Choroid plexus epithelial cell (primary cell): ENCODE measurements around the gene CAMKK1.
A peak's percentile ranks its signal among the peaks of the same experiment; 100 is the strongest.

Source experiments
- DNase-seq: peaks from one replicate; pipeline ENCODE4 v3.0.0-alpha.2; 2010; ENCODE audit warnings: low read depth
- H3K4me3 ChIP-seq: 2 replicates; pipeline ENCODE4 v1.5.1; 2011; ENCODE audit warnings: low read depth, mild to moderate bottlenecking, control low read depth, low read length, moderate library complexity
- CTCF ChIP-seq: conservative IDR thresholded peaks from 2 replicates; pipeline ENCODE4 v1.5.1; 2011; ENCODE audit warnings: low read depth, mild to moderate bottlenecking, control low read depth, inconsistent platforms, low read length, moderate library complexity

CAMKK1 gene

GRCh38 chr17:3821101-3821500 lies 71.8 kb downstream of the CAMKK1 start:
- H3K4me3 ChIP-seq, result no peak overlapping the region
- TF ChIP-seq CTCF, result no peak
- no peak for DNase-seq

- peak; percentile 42 for DNase-seq
- H3K4me3 ChIP-seq, result no peak overlapping the region
- TF ChIP-seq CTCF, result no peak
Measured at GRCh38 chr17:3818786-3819185, 74.1 kb downstream of the CAMKK1 start.

- no peak overlapping the region for H3K4me3 ChIP-seq
- TF ChIP-seq CTCF, result no peak
- DNase-seq, result no peak
Measured at GRCh38 chr17:3817851-3818605, 74.8 kb downstream of the CAMKK1 start.

- DNase-seq, result no peak
- peak; percentile 38 for TF ChIP-seq CTCF
- no peak overlapping the region for H3K4me3 ChIP-seq
Measured at GRCh38 chr17:3815925-3816324, 76.9 kb downstream of the CAMKK1 start.

GRCh38 chr17:3815122-3815521 lies 77.7 kb downstream of the CAMKK1 start:
- no peak for DNase-seq
- H3K4me3 ChIP-seq, result no peak overlapping the region
- TF ChIP-seq CTCF, result no peak

- H3K4me3 ChIP-seq, result no peak overlapping the region
- no peak for TF ChIP-seq CTCF
- no peak for DNase-seq
Measured at GRCh38 chr17:3814361-3814760, 78.5 kb downstream of the CAMKK1 start.

GRCh38 chr17:3813171-3813570 lies 79.7 kb downstream of the CAMKK1 start:
- TF ChIP-seq CTCF, result no peak
- no peak overlapping the region for H3K4me3 ChIP-seq
- DNase-seq, result no peak
